Pancreas (tissue), 10 donors: ENCODE data around the gene HIF3A. TPM values are rescaled to one million over a fixed set of nuclear protein-coding genes. Genes with fewer than 3 reads are reported as not detected.

ENCODE experiments used
- ATAC-seq, 4 donors: fragments of 200-7000 bp; cut with Tn5 transposase; one replicate each; pipeline versions ENCODE4 v1.8.0 to v1.9.1; 2020; ENCODE audit warnings: mild to moderate bottlenecking in 4 of 4, moderate library complexity in 4 of 4
- DNase-seq, 6 donors: peaks; one replicate each; pipeline ENCODE4 v3.0.0-alpha.2; 2020
- FAIRE-seq: peaks from 2 replicates; lab custom pipeline; 2012; peaks lifted over from hg19 to GRCh38; lab: Jason Lieb, UNC
- H3K27ac ChIP-seq, 4 donors: fragments of 200-600 bp; sonication (generic); 1 replicate in 3 of 4; 2 replicates in 1 of 4; pipeline versions ENCODE4 v1.5.0 to v1.8.0; 2020
- H3K27me3 ChIP-seq, 4 donors: fragments of 200-600 bp; one replicate each; pipeline ENCODE4 v1.8.0; 2021
- H3K36me3 ChIP-seq, 3 donors: fragments of 200-600 bp; sonication (generic) in 1 of 3; one replicate each; pipeline versions ENCODE4 v1.5.0 to v1.8.0; 2020 to 2021
- H3K4me1 ChIP-seq, 3 donors: fragments of 200-600 bp; one replicate each; pipeline ENCODE4 v1.8.0; 2021
- H3K4me3 ChIP-seq, 4 donors: fragments of 200-600 bp; sonication (generic) in 2 of 4; one replicate each; pipeline versions ENCODE4 v1.5.0 to v1.8.0; 2020 to 2021
- H3K9me3 ChIP-seq, 4 donors: fragments of 200-600 bp; one replicate each; pipeline ENCODE4 v1.8.0; 2021
- CTCF ChIP-seq, 4 donors: fragments of 200-600 bp; sonication (generic) in 3 of 4; IDR thresholded peaks; one replicate each; pipeline versions ENCODE4 v1.5.0 to v1.8.0; 2021; ENCODE audit warnings: antibody characterized with exemption in 4 of 4
- WGBS, 2 donors: extraction: QIAGEN DNeasy Blood & Tissue Kit; methylation state at CpG; one replicate each; pipeline ENCODE4 v1.1.7; 2013; 5-methylcytosine and 5-hydroxymethylcytosine counted together
- intact Hi-C, 3 donors: fragments of 100-400 bp; cut with DNase I; formaldehyde crosslinking; loops; one replicate each; pipeline versions ENCODE4 v1.11.1 to v1.14.2; 2022
- polyA plus RNA-seq, 2 donors: library from polyadenylated mRNA; stranded (reverse); fragments of 200-250 nt; gene quantifications; one replicate each; pipeline ENCODE4 v1.2.3, GENCODE V29; 2013
- total RNA-seq, 6 donors: library from RNA; stranded (reverse); fragmentation: NEBNext Ultra II Directional in 4 of 6; extraction: Animal tissue kit (Norgen Biotek cat#: 25700) in 4 of 6; gene quantifications; one replicate each; pipeline versions ENCODE4 v1.2.1 to v1.2.4, GENCODE V29; 2021 to 2023
- donor health status: healthy with polysubstance abuse.
- donor health status: DM: no; HTN: no; CAD: no; lungs with moderate emphysema.
- donor health status: DM: no; HTN: no; CAD: no.
- donor health status: control.
- donor health status: control.
- donor health status: Bipolar disorder and iron deficiency.
- donor health status: DM: yes; HTN: yes; CAD: no.
- donor health status: DM: no; HTN: no; CAD: no.
- donor health status: DM: no; HTN: no; CAD: no.
- donor health status: DM: yes; HTN: yes; CAD: no.

The HIF3A gene
- total RNA-seq (10 to 100 TPM in 1 of 6 donors, 1 to 10 TPM in 4, under 1 TPM in 1; 0.71 to 12.7 (median 5.1) TPM), polyA plus RNA-seq (10 to 100 TPM; 23.8 to 27.6 TPM)

GRCh38 chr19:46296722-46297461 is at the start of gene HIF3A:
Gene HIF3A, plus strand, starts transcription at chr19:46297042. Its CDS starts 35 bp downstream, at chr19:46297077.
- FAIRE-seq = no peak
- TF ChIP-seq CTCF (IDR thresholded peaks at IDR 0.05) = no peak
- H3K27ac ChIP-seq = peak within 1 kb of the TSS in 3 of 4 donors; percentile 57 to 78 (median 76)

DNA sequence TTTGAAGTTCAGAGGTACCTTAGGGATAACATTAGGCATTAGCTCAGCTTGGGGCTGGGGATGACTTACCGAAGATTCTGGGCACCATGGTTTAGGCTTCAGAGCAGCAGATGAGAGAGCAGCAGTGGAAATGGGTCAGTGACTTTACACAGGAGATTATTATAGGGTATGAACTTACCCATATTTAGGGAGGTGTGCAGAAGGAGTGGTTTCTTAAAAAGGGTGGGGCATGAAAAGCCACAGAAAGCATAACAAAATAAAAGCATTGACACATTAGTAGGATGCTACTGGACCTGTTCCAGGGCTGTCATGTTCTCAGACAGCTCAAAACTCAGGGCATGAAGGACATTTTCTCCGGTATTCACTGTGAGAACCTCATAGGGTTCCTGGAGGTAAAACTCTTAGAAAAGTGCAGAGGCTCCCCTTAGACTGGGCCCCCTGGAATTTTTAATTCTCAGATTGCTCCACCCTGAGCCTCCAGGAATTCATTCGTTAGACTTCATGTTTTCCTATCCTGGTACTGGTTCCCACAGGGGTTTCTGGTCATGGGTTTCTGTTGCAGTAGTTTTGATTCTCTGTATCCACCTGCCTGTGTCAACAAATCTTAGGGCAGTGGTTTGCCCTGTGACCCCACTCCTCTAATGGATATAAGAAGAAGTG is 46.6 kb upstream of the HIF3A start:
- 35 to 42% methylated on average over 3 of the region's 3 CpGs for WGBS, 2 donors
- Histone ChIP-seq H3K9me3 (no peaks in the 10 kb centered on the region), H3K36me3 (no peaks in the 10 kb centered on the region), H3K27ac (no peak overlapping the region), H3K4me3 (no peak overlapping the region), H3K27me3 (no peaks in the 10 kb centered on the region), H3K4me1 (no peaks in the 10 kb centered on the region)
- DNase-seq = no peak
- no peak for ATAC-seq
- FAIRE-seq = no peak
- no peak for TF ChIP-seq CTCF (IDR thresholded peaks at IDR 0.05)
- intact Hi-C loops = no loop called here

More at GRCh38 chr19:46296722-46297461, at the start of gene HIF3A:
- Histone ChIP-seq H3K4me1 (peaks cover 3 to 13% (median 6%) of the 10 kb centered on the region in 3 donors), H3K9me3 (no peaks in the 10 kb centered on the region), H3K4me3 (peak within 1 kb of the TSS in 2 of 4 donors; percentile 20 to 33), H3K36me3 (no peaks in the 10 kb centered on the region), H3K27me3 (no peaks in the 10 kb centered on the region)
- DNase-seq (peak in 5 of 6 donors; percentile 32 to 75 (median 48)), ATAC-seq (peak in 3 of 4 donors; percentile 11 to 38 (median 28))
- intact Hi-C loops = no loop called here
- 10 to 15% methylated on average over 38 to 46 of the region's 46 CpGs for WGBS, 2 donors

- Histone ChIP-seq H3K36me3 (no peaks in the 10 kb centered on the region), H3K9me3 (no peaks in the 10 kb centered on the region), H3K4me3 (no peak overlapping the region), H3K27me3 (no peaks in the 10 kb centered on the region), H3K27ac (no peak overlapping the region), H3K4me1 (no peaks in the 10 kb centered on the region)
- intact Hi-C loops = no loop called here
- DNase-seq = no peak
- no peak for TF ChIP-seq CTCF (IDR thresholded peaks at IDR 0.05)
- peak in 1 of 4 donors; percentile 46 for ATAC-seq
- 56 to 63% methylated on average over 5 of the region's 5 CpGs for WGBS, 2 donors
- FAIRE-seq = no peak
Observed at GRCh38 chr19:46251416-46251815, 45.4 kb upstream of the HIF3A start.

DNA sequence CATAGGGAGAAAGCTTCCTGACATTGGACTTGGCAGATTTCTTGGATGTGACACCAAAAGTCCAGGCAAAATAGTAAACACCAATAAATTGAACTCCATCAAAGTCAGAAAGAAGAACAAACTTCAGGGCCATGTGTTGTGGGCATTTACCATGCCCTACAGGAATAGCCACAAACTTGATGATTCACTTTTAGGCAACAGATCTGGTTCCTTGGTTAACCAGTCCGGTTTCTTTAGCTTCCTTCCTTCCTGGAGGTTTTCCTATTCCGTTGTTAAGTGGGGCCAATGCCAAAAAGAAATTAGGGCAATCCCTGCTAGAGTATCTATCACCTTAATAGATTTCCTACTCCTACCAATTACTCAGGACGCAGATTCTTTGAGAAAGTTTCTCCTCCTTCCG is 42.1 kb upstream of the HIF3A start:
- H3K27ac ChIP-seq = no peak overlapping the region
- DNase-seq = no peak
- no peak for FAIRE-seq
- no peak for TF ChIP-seq CTCF (IDR thresholded peaks at IDR 0.05)
- H3K27me3 ChIP-seq = no peaks in the 10 kb centered on the region
- no peak overlapping the region for H3K4me3 ChIP-seq
- no peak for ATAC-seq
- no peaks in the 10 kb centered on the region for H3K9me3 ChIP-seq
- intact Hi-C loops = no loop called here
- no peaks in the 10 kb centered on the region for H3K36me3 ChIP-seq
- WGBS, 2 donors = 72% methylated on average over 4 of the region's 4 CpGs
- H3K4me1 ChIP-seq = no peaks in the 10 kb centered on the region
